Neural progenitor cell (in vitro differentiated cells): ENCODE results near the gene CCDC152.

Experiments used
- EZH2 ChIP-seq: fragments of 200-600 bp; sonication (generic); IDR thresholded peaks from 2 replicates; pipeline ENCODE4 v1.6.1; 2017; ENCODE audit warnings: antibody characterized with exemption, mild to moderate bottlenecking, moderate library complexity
- EZH2phosphoT487 ChIP-seq: fragments of 200-600 bp; sonication (generic); IDR thresholded peaks from 2 replicates; pipeline ENCODE4 v1.6.1; 2017; ENCODE audit warnings: antibody characterized with exemption
- TF ChIP-seq, protein P1 (sequence below): fragments of 200-600 bp; sonication (generic); IDR thresholded peaks from 2 replicates; pipeline ENCODE4 v1.5.1; 2017; ENCODE audit warnings: antibody characterized with exemption, mild to moderate bottlenecking

GRCh38 chr5:42848545-42848944, 91.9 kb downstream of the CCDC152 start:
- no peak for TF ChIP-seq EZH2
- TF ChIP-seq, protein P1, sequence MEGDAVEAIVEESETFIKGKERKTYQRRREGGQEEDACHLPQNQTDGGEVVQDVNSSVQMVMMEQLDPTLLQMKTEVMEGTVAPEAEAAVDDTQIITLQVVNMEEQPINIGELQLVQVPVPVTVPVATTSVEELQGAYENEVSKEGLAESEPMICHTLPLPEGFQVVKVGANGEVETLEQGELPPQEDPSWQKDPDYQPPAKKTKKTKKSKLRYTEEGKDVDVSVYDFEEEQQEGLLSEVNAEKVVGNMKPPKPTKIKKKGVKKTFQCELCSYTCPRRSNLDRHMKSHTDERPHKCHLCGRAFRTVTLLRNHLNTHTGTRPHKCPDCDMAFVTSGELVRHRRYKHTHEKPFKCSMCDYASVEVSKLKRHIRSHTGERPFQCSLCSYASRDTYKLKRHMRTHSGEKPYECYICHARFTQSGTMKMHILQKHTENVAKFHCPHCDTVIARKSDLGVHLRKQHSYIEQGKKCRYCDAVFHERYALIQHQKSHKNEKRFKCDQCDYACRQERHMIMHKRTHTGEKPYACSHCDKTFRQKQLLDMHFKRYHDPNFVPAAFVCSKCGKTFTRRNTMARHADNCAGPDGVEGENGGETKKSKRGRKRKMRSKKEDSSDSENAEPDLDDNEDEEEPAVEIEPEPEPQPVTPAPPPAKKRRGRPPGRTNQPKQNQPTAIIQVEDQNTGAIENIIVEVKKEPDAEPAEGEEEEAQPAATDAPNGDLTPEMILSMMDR, result no peak
- TF ChIP-seq EZH2phosphoT487, result no peak
